ENCODE measurements around the gene ZBTB1.

DNA sequence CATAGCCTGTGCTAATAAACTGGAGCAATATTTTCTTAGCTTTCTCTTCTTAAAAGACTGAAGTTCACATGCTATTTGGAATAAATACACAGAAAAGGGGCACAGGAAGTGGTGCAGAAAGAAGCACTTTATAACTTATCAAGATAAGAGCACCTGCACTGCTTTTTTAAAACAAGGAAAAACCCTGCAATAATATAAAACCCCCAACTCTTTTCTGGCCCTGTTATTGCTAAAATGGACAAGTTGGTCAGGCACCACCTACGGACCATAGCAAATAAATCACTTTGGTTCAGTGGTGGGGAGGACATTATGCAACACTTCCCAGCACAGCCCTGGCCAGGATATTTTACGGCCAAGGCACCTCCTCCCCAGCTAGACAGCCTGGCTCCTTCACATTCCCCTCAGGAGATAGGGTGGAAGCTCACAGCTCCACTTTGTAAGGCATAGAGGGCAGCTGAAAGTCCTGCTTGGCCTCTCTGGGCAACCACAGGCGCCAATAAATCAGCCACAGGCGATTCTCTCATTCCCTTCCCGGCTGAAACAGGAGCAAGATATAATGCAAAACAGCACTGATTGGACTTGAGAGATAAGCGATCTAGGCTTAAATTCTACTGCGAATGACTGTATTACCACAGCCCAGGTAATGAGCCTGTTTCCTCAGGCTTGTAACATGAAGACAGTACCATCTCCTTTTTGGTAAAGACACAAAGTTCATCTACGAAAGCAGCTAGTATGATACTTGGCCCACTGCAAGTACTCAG, 3.0 kb upstream of the ZBTB1 start:
- TF ChIP-seq, protein P1, sequence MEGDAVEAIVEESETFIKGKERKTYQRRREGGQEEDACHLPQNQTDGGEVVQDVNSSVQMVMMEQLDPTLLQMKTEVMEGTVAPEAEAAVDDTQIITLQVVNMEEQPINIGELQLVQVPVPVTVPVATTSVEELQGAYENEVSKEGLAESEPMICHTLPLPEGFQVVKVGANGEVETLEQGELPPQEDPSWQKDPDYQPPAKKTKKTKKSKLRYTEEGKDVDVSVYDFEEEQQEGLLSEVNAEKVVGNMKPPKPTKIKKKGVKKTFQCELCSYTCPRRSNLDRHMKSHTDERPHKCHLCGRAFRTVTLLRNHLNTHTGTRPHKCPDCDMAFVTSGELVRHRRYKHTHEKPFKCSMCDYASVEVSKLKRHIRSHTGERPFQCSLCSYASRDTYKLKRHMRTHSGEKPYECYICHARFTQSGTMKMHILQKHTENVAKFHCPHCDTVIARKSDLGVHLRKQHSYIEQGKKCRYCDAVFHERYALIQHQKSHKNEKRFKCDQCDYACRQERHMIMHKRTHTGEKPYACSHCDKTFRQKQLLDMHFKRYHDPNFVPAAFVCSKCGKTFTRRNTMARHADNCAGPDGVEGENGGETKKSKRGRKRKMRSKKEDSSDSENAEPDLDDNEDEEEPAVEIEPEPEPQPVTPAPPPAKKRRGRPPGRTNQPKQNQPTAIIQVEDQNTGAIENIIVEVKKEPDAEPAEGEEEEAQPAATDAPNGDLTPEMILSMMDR (IDR thresholded peaks at IDR 0.05), result no peak
- no peak for TF ChIP-seq POLR2A (IDR thresholded peaks at IDR 0.05)

All from testis (tissue), 2 donors.